Activated T-cell treated with anti-CD3 and anti-CD28 coated beads, Interleukin-2, amount 50 U/mL, for 48 hours (primary cell): ENCODE measurements around the gene RTBDN.

Experiments used
- DNase-seq, 2 experiments: peaks; one replicate each; pipeline ENCODE4 v3.0.0-alpha.2; 2020

The RTBDN gene

DNA sequence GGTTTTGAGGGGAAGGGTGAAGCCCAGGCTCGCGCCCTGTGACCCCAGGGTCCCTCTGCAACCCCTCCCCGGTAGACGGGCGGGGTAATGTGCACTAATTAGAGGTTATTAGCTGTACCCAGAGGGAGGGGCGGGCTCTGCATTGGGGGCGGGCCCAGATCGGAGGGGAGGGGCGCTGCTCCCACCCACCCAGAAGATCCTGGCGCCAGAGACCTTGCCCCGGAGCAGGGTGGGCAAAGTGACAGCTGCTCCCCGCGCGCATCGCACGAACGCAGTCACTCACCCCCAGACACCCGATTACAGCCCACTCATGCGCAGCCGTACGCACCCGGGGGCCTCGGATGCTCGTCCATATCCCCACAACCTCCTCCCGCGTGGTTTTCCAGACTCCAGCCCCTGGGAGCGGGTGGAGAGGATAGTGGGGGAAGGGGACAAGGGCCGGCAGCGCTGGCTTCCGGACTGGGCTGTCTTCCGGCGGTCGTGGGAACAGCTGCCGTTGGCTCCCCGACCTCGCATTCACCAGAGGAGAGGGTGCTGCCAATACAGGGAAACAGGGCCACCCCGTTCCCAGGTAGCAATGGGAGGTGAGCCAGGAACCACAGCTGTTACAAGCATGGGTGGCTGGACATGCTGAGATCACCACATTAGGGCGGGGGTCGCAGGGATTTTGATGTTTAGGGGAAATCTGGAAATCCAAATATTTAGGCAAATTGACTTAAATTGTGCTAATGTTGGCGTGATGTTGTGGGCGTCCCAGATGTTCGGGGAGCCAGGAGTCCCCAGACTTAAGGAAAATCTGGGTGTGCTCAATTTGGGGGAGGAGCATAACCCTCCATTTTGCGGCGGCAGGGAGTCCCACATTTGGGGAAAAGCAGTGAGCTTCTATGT, 56.1 kb downstream of the RTBDN start:
- peak; percentile 73 to 75 for DNase-seq

DNA sequence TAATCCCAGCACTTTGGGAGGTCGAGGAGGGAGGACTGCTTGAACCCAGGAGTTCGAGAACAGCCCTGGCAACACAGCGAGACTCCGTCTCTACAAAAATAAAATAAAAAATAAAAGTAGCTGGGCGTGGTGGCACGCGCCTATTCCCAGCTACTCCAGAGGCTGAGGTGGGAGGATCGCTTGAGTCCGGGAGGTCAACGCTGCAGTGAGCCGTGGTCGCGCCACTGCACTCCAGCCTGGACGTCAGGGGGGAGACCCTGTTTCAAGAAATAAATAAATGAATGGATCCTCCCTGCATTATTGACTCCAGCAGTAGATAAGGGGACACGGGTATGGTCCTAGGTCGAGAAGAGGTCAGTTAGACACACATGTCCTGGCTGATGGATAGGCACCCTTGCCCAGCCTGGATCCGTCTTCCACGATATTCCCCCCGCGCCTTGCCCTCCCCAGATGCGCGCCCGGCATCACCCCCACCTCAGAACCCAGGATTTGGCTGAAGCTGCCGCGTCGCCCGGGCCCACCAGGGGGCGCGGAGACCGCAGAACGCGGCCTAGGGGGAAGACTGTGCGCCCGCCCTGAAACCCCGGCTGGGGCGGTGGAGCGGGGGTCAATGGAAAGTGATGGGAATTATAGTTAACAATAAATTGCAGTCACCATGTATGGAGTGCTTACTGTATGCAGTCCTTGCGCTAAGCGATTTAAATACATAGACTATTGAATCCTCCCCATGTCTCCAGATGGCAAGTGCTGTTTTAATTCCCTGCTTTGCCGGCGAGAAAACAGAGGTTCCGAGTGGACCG, 57.0 kb downstream of the RTBDN start:
- peak; percentile 92 to 93 for DNase-seq
